COR-L47 (cell line): Measurements from ENCODE around the gene ANXA11.

Experiments used
- DNase-seq: peaks from one replicate; lab custom pipeline; 2025; lab: John Stamatoyannopoulos, UW

ANXA11 gene

DNA sequence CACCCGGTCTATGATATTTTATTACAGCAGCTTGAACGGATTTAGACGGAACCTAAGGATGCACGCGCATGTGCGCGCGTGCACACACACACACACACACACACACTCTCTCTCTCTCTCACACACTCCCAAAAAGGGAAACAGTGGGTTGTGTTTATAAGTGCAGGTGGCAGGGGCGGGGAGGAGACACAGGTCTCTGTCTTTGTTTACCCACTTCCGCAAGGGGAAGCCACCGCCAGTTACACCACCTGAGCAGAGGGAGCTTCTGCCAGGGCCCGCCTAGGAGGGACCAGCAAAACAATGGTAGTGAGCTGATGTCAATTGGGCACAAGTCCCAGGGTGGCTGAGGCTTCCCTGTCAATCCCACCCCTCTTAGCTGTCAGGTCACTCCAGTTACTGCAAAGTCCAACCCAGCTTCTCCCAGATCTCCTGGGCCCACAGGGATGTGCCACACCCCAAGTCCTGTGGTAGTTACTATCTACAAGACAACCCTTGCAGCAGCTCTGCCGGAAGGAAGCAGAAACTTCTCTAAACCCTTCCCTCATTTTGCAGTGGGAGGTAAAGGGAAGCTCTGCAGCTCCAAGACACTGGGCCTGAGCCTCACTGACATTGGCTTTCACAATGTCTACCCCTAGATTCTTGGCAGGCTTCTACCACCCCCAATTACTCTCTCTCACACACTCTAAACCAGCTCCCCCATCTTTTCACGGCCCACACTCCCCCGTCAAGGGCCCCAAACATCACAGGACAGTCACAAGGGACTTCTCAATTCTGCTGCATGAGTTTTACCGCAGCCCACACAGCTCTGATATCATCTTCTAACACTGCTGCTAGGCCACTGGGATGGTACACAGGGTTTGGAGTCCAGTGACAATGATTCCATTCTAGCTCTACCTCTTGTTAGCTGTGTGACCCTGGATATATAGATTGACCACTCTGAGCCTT is 17.6 kb downstream of the ANXA11 start:
- peak; percentile 59 for DNase-seq

DNA sequence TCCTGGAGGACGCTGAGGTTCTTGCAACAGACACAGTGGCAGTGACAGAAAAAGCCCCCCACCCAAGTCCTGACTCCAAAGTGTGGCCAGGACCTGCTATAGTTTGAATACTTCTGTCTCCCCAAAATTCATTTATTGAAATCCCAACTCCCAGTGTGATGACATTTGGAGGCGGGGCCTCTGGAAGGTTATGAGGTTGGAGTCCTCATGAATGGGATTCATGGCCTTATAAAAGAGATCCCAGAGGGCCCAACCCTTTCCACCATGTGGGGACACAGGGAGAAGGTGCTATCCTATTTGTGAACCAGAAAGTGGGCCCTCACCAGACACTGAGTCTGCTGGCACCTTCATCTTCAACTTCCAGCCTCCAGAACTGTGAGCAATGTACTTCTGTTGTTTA is 18.3 kb downstream of the ANXA11 start:
- no peak for DNase-seq

DNA sequence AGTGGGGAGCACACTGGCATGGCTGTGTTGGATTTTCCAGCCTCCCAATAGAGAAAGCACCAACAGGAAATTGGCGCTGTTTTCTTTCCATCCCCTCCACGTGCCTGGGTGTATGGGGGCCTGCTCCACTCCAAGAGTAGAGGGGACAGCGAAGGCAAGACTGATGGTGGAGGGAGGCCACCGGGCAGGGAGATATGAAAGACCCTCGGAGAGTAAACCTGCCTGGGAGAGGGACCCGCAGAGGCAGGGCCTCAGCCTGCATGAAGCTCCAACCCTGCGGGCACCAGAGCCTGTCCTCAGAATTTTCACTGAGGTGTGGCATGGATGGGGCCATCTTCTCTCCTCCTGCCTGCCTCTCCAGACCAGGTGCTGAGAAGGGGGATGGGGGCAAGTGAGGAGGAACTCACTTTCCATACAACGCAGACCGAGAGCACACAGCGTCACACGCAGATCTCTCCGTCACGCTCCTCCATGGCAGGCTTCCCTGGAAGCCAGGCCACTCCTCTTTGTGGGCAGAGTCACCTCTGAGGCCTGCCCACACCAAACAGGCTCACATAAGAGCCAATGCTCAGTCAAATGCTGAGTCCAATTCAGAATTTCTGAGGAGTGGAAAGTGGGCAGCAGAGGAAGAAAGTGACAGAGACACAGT is 18.8 kb downstream of the ANXA11 start:
- DNase-seq = no peak

- DNase-seq = no peak
These were observed 19.6 kb downstream of the ANXA11 start for GRCh38 chr10:80185578-80186299.

GRCh38 chr10:80184291-80184690 is 21.0 kb downstream of the ANXA11 start:
- DNase-seq = no peak

- no peak for DNase-seq
These were observed 21.9 kb downstream of the ANXA11 start for GRCh38 chr10:80183436-80183835.

GRCh38 chr10:80182986-80183385 is 22.4 kb downstream of the ANXA11 start:
- DNase-seq = no peak

GRCh38 chr10:80177781-80178636 is 27.3 kb downstream of the ANXA11 start:
- DNase-seq = no peak

GRCh38 chr10:80176526-80176925 is 28.8 kb downstream of the ANXA11 start:
- no peak for DNase-seq

DNA sequence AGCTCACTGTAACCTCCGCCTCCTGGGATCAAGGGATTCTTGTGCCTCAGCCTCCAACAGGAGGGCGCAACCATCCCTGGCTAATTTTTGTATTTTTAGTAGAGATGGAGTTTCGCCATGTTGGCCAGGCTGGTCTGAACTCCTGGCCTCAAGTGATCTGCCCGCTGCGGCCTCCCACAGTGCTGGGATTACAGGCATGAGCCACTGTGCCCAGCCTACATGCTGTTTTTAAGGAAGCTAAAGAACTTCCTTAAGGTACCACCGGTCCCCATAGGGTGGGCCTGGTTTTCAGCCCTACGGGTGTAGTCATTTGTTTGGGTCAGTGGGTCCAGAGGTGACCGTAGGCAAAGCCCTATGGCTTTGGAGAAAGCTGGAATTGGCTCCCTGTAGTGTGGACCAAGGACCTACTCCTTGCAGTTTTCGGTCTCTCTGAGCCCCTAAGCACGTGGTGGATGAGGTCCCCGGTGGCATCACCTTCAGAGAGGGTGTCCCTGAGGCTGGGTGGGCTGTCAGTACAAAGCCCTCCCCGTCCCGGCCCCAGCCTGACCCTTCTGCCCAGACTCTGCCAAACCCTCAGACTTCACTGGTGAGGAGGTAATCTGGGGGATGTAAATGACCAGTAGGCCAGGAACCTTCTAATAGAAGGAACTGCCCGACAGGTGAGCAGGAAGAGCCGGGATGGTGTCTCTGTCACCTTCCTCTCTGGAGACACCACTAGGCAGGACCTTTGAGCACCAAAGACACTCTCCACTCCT is 30.5 kb downstream of the ANXA11 start:
- DNase-seq = no peak

DNA sequence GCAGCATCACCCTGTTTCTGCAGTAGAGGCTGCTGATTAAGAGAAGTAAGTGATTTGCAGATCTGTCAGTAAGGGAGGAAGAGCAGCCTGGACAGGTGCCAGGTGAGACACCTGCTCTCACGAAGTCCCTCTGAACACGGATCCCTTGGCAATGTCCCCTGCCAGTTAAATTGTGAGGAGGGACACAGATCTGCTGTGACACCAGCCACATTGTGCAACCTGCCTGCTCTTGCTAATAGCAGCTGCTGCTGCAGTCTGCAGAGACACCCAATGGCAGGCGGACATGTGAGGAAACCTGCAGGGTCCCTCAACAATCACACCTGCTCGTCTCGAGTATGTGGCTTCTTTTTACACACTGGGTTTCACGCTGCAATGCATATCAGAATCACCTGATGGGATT is 31.9 kb downstream of the ANXA11 start:
- DNase-seq = peak; percentile 86

GRCh38 chr10:80172896-80173295 is 32.4 kb downstream of the ANXA11 start:
- peak; percentile 54 for DNase-seq

DNA sequence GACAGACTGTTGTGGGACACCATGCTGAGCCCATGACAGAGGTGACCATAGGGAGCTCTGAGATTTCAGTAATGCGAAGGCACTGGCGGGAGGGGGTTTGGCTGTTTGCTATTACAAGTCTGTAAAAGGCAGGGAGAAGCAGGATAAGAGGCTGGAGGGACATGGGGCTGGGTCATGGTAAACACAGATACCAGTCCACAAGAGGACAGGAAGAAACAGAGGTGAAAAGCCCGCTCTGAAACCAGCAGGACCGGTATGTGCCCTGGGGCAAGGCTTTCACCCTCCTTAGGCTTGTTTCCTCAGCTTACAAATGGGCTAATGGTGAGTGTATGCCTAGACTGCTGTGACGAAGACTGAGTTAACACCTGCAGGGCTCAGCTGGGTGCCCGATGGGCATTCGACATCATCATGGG is 34.1 kb downstream of the ANXA11 start:
- no peak for DNase-seq

GRCh38 chr10:80170641-80171040 is 34.7 kb downstream of the ANXA11 start:
- no peak for DNase-seq

- DNase-seq = no peak
These were observed 35.3 kb downstream of the ANXA11 start for GRCh38 chr10:80170026-80170425.

DNA sequence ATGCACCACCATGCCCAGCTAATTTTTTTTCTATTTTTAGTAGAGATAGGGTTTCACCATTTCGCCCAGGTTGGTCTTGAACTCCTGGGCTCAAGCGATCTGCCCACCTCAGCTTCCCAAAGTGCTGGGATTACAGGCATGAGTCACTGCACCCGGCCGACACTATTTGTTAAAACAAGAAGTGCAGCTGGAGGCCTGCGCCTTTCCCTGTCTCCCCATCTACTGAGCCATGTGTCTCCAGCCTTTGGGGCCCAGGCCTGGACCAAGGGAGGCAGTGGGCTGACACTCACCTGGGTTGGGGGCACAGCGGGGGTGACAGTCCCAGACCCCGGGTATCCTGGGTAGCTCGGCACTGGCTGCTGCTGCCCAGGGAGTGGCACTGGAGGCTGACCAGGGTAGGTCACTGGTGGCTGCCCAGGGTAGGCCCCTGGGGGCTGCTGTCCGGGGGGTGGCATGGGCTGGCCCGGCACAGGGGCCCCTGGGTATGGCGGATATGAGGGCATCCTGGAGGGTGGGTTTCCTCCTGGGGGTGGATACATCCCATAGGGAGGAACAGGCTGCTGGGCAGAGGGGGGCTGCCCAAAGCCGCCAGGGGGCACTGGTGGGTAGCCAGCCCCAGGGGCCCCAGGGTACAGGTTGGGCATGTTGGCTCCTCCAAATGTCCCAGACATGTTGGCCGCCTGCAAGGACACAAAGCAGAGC is 36.5 kb downstream of the ANXA11 start:
- DNase-seq = no peak

DNA sequence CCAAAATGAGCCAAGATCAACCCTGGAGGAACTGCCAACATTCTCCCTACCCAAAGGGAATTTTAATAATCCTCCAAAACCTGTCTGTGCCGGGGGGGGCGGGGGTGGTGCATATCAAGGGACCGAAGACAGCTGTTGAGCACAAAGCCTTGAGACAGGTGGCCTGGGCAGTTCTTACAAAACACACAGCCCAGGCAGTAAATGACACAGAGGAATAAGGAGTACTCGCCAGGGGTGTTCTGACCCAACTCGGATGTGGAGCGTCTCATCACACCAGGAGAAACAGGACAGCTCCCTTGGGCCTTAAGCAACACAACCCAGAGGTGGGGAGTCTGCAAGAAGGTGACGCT is 37.2 kb downstream of the ANXA11 start:
- no peak for DNase-seq

GRCh38 chr10:80167471-80168161 is 37.7 kb downstream of the ANXA11 start:
- no peak for DNase-seq

DNA sequence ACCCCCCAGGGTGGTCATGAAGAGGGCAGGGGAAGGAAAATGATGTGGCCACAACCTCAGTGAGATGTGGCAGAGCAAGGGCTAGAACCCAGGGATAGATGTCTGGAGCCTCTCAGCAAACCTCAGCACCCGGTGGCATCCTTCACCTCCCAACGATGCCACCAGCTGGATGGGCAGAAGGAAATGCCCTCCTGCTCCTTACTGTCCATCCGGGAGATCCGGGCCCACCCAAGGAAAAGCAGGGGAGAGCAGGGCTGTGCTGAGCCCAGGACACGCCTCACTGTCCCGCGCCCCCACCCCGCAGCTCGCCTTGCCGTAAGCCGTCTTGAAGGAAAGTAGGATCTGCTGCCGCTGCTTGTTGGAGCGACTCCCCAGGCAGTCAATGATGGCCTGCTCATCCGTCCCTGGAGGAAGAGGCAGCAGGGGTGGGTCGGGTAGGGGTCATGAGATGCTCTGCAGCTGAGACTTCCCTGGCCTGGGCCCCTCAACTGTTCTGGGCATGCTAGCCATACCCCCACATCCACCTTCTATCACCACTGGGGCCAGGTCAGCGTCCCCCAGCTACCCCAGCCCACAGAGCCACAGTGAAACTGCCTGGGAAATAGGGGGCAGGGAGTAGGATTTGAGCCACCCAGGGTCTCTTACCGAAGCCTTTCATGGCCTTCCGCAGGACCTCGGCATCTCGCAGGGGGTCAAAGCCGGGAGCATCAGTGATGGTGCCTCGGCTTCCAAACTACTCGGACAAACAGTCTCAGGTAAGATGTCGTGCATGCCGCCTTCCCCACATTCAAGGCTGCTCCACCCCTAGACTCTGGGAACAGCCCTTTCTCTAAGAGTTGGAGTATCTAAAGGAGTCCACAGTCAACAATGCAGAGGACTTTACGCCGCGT is 38.5 kb downstream of the ANXA11 start:
- no peak for DNase-seq
